CD4-positive, alpha-beta T cell treated with Interleukin-6 at 100 ng/mL for 8 hours (primary cell): ENCODE data around the gene NDEL1.
"Not testable (repeated sequence)": the region's sequence is repeated elsewhere in the genome, so short reads cannot be mapped to it uniquely, and the experiment has no call there.

Source experiments
- DNase-seq: peaks from one replicate; pipeline ENCODE4 v3.0.0-alpha.2; 2020; ENCODE audit warnings: mixed read lengths, low spot score

NDEL1 gene, protein sequence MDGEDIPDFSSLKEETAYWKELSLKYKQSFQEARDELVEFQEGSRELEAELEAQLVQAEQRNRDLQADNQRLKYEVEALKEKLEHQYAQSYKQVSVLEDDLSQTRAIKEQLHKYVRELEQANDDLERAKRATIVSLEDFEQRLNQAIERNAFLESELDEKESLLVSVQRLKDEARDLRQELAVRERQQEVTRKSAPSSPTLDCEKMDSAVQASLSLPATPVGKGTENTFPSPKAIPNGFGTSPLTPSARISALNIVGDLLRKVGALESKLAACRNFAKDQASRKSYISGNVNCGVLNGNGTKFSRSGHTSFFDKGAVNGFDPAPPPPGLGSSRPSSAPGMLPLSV

DNA sequence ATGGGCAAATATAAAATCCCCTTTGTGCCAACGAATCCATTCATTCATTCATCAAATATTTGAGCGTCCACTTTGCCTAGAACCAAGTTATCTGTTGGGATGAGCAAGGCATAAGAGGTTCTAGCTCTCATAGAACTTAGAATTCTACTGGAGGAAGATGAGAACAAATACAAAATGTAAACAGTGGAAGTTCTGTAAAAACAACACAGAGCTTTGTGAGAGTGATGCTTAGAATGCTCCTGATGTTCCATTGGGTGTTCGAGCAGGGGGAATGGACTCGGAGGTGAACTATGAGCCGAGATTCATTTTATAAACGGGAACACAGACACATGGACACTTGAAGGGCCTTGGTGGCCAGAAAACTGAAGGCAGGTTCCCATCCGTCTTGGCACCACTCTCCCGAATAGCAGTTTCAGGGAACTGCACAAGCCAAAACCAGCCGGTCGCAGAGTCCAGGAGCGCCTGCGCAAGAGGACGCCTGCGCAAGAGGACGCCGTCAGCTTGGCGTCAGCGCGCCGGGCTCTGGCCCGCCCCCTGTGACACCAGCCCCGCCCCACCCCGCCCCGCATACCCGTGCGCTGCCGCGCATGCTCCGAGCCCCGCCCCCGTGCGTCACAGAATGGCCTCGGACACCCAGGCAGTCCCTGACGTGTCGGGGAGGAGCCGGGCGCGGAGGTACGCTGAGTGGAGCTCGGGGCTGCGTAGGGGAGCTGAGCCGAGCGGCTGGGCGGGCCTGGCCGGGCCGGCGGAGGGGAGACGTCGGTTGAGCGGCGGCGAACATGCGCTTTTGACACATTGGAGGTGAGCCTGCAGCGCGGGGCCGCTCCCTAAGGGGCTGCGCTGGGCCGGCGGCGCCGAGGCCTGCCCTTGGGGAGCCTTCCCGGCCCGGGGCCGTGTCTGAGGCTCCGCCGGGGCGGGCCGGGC is at the start of gene NDEL1:
NDEL1 (plus strand) TSS at position 640 of the 924 bp plus-strand sequence. CDS start 8,388 bp downstream, outside the sequence.
- peak; percentile 99 for DNase-seq

DNA sequence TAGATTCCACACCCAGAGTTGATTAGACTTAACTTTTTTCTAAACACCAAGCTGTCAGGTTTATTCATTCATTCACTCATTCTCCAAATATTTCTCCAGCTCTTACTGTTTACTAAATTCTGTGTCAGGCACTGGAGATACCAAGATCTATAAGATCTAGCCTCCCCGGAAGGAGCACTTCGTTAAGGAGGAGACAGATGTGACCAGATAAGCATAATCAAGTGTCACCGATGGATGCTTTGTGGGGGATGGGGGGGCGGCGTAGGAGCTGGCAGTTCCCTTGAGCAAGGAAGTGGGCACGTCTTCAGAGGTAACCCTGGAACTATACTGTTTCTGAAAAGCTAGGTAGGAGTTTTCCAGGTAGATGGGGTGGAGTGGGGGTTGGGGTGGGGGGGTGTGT is 48.8 kb upstream of the NDEL1 start:
- DNase-seq: no peak

DNA sequence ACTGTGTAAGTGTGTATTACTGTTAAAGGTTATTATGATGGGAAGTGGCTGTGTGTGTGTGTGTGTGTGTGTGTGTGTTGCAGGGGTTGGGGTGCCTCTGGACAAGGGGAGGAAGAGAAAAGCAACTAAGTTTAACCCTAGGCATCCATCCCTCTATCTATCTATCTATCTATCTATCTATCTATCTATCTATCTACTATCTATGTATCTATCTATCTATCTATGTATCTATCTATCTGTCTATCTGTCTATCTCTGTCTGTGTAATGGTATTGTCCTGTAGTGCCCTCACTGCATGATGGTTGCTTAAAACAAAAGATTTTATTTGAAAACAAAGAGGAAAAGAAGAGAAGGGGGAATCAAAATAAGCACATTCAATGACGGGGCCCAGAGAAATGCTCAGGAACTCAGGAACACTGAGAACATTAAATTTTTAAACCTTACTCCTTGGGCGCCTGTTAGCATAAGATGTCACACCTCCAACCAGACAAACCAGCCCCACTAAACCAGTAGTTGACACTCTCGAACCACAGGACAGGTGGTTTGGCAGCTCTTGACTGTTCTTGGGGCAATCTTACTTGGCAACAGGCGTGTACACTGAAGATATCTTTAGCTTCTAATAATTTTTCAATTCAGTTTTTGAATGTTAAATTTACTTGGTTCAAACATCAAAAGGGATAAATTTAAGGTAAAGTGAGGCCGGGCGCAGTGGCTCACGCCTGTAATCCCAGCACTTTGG is 47.6 kb upstream of the NDEL1 start:
- no peak for DNase-seq

DNA sequence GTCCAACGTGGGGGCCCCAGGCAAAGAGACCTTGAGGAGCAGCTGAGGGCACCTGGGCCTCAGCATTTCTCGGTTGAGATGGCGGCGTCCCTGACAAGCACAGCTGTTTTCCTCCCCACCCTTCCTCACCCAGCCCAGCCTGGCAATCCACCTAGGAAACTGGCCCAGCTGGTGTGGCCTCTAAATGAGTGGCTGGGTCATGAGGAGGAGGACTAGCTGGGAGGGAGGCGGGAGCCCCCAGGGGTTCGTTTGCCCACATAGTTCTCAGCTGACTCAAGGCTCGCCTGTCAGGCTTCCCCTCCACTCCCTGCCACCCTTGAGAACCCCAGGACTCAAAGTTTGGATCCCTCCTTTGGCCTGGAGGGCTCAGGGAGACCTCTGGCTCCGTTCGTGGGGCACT is 44.0 kb upstream of the NDEL1 start:
- DNase-seq: no peak

DNA sequence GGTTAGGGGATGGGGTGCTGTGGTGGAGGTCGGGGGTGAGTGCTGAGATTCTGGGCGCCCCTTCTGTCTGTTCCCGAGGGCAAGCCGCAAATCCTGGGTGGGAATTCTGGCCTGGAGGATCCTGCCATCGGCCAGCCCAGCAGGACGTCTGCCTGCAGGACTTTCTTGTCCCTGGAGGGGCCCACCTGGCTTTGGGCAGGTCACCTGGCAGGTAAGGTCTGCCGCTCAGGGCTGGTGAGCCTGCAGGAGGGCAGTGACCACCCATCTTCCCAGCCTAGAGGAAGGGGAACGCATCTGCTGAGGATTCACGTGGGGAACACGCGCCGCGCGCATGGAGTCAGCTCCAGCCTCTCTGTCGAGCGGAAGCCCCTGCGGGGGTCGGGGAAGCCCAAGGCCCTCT is 43.4 kb upstream of the NDEL1 start:
- DNase-seq: no peak

DNA sequence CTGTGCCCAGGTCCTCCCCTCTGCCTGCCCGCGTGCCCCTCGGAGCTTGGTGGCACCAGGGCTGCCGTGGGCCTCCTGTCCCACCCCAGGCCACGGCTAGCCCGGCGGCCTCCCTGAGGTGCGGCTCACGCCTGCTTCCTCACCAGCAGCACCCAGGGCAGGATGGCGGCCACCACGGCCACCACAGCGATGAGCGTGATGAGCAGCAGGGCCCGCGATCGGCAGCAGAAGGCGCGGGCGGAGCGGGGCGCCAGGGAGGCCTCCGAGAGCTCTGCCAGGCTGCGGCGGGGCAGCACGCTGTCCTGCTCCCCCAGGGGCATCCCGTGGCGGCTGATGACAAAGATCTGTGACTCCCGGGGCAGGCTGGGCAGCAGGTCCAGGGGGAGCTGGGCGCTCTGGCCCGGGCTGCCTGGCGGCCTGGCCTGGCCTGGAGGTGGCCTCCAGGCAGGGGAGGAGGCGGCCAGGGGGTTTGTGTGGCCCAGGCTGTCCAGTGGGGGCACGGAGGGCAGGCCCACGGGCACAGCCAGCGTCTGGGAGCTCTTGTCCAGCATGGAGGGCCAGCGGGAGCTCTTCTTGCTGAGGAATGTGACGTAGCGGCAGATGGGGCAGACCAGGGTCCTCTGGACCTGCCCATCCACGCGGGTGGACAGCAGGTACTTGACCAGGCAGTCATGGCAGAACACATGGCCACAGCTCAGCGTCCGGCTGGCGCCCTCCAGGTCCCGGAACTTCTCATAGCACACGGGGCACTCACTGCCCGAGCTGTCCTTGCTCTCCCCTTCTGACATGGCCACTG is 42.8 kb upstream of the NDEL1 start:
- DNase-seq: no peak

DNA sequence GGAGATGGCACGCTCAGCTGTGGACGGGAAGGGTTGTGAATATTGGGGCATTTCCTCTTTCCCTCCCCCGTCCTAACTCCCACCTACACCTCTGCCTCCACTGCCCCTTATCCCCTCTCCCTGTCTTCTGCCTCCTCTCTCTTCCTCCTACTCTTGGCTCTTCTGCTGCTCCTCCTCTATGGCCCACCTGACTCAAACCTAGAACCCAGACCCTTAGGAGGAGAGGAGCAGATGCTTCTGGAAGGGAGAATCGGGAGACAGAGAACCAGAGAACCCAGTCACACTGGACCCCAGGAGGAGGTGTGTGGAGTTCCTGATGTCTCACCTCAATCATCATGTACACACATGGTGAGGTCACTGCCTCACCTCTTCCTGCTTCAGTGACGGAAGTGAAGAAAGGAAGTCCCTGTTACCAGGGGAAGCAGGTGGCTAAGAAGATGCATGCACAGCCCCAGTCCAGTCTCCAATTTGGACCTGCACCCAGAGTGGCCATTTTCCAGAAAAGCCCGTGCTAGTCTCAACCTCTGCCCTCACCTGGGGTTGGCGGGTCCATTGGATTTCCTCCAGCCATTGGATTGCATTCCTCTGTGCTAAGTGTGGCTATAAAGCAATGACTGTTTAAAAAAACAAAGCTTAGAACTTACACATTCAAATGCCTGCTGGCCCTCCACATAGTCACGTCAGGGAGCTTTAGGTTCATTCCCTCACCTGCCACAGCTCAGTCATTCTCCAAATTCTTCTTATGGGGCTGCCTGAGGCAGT is 42.0 kb upstream of the NDEL1 start:
- DNase-seq: peak; percentile 54

DNA sequence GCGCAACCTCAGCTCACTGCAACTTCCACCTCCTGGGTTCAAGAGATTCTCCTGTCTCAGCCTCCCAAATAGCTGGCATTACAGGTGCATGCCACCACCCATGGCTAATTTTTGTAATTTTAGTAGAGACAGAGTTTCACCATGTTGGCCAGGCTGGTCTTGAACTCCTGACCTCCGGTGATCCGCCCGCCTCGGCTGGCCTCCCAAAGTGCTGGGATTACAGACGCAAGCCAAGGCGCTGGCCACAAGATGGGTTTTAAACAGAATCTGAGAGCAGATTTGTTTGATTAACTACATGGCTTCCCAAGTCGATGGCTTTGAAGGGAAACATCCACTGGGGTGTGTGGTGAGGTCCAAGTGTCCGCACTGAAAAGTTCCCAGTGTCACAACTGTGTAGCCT is 41.2 kb upstream of the NDEL1 start:
- DNase-seq: not testable (repeated sequence)

DNA sequence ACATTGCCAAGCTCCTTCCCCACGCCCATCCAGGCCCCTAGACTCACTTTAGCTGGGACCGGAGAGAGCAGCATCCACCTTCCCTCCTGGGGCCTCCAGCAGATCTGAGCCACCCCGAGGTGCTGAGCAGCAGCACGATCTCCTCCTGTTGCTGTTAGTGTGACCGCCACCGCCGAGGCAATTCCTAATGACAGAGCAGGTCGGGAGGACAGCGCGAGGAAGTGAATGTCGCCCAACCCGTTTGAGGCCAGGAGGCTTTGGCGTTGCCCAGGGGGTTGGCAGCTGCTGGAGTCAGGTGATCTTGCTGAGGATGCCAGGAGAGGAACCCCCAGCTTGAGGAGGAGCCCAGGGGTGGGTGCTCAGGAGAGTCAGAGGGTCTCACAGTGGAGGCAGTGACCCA is 38.0 kb upstream of the NDEL1 start, which contains the start of gene RNF222:
RNF222 (minus strand) TSS at position 192 of the 400 bp plus-strand sequence. CDS start 4,366 bp downstream, outside the sequence.
- DNase-seq: no peak

DNA sequence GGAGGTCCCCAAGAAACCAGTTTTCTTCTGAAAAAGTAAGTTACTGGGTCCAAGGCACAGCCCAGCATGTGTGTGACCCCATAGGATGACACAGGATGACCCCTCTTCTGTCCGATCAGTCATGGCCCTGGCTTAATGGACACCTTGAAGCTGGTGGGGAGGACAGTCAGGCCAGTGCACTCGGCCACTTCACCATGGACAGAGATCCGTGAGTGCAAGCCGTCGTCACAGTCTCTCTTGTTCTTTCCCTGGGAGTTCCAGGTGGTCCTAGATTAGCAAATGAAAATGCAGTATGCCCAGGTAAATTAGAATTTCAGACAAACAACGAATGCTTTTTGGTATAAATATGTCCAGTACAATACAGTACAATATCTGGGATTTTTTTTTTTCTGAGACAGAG is 36.7 kb upstream of the NDEL1 start:
- DNase-seq: no peak

DNA sequence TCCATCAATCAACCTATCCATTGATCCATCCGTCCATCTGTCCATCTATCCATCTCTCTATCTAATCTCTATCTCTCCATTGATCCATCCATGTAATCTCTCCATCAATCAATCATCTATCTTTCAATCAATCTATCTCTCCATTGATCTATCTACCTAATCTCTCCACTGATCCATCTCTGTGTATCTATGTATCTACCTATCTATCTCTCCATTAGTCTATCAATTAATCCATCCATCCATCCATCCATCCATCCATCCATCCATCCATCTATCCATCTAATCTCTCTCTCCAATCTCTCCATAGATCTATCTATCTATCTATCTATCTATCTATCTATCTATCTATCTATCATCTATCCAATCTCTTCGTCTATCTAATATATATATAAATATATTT is 34.6 kb upstream of the NDEL1 start:
- DNase-seq: no peak

DNA sequence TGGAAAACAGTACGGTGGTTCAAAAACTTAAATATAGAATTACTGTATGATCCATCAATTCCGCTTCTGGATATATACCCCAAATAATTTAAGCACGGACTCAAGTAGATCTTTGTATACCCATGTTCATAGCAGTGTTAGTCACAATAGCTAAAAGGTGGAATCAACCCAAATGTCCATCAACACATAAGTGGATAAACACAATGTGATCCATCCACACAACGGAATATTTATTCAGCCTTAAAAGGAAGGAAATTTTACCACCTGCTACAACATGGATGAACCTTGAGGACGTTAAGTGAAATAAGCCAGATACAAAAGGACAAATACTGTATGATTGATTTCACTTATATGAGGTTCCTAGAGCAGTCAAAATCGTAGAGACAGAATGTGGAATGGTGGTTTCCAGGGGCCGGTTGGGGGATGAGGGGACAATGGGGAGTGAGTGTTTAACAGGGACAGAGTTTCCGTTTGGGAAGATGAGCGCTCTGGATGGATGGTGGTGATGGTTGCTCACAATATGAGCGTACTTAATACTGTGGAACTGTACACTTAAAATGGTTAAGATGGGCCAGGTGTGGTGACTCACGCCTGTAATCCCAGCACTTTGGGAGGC is 32.7 kb upstream of the NDEL1 start:
- no peak for DNase-seq

DNA sequence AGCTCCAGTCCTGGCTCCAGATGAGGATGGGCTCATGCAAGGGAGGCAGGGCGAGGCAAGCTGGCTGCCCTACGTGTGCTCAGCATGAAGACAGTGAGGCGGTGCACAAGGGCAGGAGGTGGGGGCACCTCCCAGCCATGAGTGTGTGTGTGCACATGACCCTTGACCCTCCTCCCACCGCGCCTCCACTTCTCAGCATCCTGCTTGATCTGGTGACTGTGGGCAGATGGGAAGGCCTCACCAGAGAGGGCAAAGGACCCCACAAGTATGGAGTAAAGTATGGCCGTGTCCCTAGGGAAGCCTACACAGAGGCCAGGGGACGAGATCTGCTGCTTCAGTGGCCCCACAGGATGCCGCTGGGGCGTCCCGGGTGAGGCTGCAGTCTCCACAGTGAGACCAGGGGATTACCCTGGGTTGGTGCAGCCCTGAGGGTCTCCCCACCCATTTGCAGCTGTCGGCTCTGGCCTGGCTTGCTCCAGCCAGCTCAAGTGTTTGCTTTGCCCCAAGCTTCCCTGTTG is 30.1 kb upstream of the NDEL1 start:
- DNase-seq: no peak

DNA sequence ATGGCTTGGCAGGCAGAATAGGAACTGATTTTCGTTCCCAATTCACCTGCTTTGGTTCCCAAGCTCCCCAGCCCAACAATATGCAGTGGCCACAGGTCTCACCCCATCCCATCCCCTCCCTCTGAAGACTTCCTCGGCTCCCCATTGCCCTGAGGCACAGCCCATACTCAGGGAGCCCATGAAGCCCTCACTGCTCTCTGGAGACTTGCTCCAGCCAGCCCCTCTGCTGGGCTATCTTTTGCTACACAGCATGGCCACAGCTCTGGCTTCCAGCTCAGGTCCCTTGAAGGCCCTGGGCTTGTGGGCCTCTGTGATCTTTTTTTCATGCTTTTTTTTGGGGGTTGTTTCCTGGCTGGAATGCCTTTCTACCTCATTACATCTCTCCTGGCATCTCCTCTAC is 29.5 kb upstream of the NDEL1 start:
- DNase-seq: no peak

DNA sequence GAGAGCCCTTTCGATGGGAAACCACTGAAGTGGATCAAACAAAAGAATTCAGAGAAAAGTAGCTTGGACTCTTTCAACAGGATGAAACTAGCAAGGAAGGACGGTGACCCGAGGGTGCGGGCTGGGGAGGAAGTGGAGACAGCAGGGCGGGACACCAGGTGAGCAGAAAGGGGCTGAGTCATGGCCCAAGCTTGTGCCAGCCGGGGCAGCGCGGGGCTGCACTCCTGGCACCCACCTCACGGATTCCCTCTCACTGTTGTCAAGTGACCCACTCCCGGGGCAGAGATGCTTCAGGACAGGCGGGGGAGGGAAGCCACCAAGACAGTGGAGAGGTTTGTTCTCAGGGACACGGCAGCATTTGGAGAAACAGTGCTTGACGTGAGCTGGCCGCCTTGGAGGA is 27.3 kb upstream of the NDEL1 start:
- DNase-seq: no peak

DNA sequence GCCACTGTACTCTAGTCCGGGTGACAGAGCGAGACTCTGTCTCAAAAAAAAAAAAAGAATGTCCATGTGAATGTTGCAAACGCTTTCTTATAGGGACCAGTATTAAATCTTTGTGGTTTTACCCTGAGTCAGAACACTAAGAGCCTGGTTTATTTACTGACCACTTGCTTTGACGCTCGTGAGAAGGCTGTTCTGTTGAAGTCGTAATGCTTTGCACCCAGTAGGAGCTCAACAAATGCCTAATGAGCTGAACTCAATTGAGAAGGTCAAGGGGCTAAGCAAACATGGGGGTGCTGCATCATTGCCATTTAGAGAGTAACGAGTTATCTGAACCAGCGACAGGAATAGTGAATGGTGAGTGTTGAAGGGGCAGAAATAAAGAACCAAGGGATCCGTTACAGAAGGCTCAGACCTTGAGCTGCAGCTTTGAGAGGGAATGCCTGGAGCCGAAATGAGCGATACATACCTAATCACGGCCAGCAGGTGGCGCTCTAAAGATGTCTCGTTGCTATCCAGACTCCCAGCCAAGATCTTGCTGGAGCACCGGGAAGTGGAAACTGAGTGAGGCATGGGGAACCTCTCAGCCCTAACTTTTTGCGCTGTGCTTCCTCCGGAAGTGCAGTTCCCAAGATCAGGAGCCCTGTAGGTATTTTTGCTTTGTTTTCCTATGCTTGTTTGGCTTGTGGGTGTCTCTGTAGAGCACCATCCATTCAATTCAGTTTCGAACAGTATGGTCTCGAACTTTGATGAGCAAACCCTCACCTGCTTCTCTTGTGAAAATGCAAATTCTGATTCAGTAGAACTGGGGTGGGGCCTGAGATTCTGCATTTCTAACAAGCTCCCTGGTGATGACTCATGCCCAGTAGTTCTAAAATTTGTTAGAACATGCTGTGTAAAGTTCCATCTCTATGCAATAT is 25.5 kb upstream of the NDEL1 start:
- DNase-seq: peak; percentile 72

DNA sequence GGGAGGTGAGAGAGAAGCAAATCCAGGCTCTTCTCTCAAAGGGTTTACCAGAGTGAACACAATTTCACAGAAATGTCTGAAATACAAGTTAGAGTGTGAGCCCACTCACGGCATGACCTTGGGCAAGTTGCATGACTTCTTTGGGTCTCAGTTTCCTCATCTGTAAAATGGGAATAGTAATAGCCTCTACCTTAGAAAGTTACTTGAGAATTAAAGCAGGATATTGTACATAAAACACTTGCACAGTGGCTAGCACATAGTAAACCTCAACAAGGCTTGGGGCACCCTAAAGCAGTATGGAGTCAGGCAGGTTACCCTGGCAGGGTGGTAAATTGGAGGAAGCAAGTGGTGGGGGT is 24.8 kb upstream of the NDEL1 start:
- DNase-seq: no peak

DNA sequence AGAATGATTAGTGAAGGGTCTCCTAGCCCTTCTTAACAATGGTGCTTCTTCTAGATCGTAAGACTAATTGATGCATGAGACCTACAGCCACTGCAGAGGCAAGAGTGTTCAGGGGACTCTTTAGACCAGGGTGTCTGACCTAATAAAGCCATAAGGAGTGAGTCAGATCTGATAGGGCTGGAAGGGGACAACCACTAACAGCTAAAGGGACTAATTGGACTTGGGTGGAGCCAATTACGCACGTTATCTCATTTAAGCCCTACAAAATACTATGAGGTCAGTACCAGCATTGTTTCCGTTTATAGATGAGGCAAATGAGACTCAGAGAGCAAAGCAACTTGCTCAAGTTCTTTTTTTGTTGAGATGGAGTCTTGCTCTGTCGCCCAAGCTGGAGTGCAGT is 23.6 kb upstream of the NDEL1 start:
- DNase-seq: no peak

DNA sequence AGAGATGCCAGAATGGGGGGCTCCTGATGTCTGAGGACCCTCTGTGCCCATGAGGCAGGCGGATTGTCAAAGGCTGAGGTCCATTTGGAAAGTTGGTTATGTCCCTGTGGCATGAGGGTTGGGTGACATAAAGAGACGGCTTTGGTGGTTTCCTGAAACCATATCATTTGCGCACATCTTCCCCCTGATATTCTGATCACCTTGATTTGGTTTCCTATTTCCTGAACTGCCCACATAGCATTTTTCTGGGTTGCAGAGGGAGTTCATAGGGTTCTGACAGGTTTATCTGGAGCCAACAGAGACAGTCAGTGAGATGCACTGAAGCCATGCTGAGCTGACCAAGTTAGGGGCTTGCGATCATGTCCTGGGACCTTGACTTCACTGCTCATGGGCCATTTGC is 22.4 kb upstream of the NDEL1 start:
- no peak for DNase-seq
